IPS-11a (cell line): ENCODE data around the gene PDZD2.
"Not testable (repeated sequence)": the region's sequence is repeated elsewhere in the genome, so short reads cannot be mapped to it uniquely, and the experiment has no call there.

Source experiments
- H3K4me3 ChIP-seq: one replicate; pipeline ENCODE4 v1.5.1; 2013; ENCODE audit warnings: low read depth, low read length, control low read depth

The PDZD2 gene

GRCh38 chr5:31638748-31639418 lies at the start of gene PDZD2:
TSS of gene PDZD2 (plus strand) at chr5:31639131.
- peak within 1 kb of the TSS; percentile 66 for H3K4me3 ChIP-seq

DNA sequence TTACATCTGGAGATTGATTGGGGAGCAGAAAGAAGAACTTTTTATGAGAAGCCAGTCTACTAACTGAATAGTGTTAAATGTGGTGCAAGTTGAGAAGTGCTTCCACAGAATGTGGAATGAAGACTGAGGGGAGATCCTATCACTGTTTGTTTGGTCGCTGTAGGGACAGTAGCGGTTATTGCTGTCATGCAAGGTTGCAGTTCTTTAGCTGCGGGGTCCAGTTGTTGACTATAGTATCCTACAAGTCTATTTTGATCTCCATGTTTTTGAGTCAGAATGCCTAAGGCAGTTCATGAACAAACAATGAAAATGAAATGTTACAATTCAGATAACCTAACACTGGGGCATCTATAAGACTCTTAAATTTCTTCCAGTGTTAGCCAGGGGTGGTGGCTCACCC lies 45.3 kb upstream of the PDZD2 start:
- no peak overlapping the region for H3K4me3 ChIP-seq

DNA sequence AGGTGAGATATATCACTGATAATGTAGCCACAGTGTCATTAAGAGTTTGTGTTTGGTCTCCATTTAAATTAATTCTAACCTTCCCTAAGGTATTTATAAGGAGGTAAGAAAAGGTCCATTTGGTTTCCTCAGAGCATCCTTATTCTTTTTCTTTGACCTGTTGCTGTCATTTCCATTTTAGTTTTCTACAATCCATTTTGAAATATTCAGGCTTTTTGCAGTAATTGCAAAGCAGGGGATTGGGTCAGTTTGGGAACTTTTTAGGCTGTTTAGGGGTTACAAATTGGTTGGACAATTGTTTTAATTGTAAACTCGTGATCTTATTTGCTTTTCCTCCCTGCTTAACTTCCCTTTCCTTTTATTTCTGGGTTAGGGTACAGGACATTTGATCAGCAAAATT lies 42.6 kb upstream of the PDZD2 start:
- H3K4me3 ChIP-seq: no peak overlapping the region

GRCh38 chr5:31598640-31599611 lies 40.0 kb upstream of the PDZD2 start:
- H3K4me3 ChIP-seq: no peak overlapping the region

DNA sequence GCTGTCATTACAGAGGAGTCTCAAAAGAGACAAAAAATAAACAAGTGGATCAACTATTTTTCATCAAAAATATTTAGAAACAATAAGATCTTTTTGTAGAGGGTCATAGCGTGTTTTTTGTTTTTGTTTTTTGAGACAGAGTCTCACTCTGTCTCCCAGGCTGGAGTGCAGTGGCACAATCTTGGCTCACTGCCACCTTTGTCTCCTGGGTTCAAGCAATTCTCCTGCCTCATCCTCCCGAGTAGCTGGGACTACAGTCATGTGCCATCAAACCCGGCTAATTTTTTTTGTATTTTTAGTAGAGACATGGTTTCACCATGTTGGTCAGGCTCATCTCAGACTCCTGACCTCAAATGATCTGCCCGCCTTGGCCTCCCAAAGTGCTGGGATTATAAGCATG lies 36.6 kb upstream of the PDZD2 start:
- not testable (repeated sequence) for H3K4me3 ChIP-seq

DNA sequence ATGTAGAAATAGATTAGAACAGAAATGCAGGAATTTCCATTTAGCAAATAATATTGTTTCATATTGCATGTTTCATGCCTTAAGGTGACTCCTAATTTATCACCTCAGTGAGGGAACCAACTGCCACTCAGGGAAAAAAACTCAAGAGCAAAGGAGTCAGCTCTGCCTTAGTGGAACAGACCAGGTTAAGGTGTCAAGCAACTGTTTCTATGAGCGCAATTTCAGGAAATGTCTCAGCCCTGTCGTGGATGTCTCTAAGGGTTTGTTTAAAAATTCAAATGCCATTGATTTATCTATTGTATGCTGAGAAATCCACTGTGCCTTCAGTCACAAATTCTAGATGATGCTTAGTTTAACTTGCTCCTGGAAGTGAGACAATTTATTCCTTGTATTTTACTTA lies 34.7 kb upstream of the PDZD2 start:
- H3K4me3 ChIP-seq: no peak overlapping the region

DNA sequence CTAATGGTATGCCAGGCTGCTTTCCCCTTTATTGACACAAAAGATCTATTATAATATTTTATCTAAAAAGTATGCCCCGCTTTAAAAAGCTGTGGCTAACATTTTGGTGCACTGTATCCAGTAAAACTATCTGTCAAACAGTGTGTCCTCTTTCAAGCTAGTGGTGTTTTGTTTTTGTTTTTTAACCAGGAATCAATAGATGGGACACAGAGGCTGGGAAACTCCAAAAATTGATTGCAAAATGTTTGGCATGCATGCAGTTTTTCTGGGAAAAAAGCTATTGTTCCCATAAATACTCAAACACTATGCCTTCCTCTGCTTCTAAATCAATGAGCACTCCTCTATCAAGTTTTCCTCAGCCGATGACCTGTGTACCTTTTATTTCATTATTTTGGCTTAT lies 34.3 kb upstream of the PDZD2 start:
- no peak overlapping the region for H3K4me3 ChIP-seq

DNA sequence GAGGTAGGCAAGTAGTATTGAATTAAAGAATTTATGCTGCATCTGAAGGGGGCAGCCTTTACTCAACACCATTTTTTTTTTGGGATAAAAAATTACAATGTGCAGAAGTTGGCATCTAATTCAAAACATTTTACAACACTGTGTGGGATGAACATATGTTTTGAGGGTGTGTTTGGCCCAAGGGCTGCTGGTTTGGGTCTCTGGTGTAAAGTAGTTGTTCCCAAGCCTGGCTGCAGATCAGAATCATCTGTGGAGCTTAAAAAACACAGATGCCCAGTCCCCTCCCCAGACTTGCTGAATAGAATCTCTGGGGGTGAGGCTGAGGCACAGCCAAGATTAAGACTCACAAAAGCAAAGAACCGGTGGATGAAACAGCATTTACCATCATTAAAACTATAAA lies 33.0 kb upstream of the PDZD2 start:
- no peak overlapping the region for H3K4me3 ChIP-seq

GRCh38 chr5:31607546-31607945 lies 31.4 kb upstream of the PDZD2 start:
- no peak overlapping the region for H3K4me3 ChIP-seq

- no peak overlapping the region for H3K4me3 ChIP-seq
Observed at GRCh38 chr5:31611002-31611401, 27.9 kb upstream of the PDZD2 start.

- H3K4me3 ChIP-seq: no peak overlapping the region
Observed at GRCh38 chr5:31613651-31614050, 25.3 kb upstream of the PDZD2 start.

GRCh38 chr5:31614151-31615020 lies 24.5 kb upstream of the PDZD2 start:
- H3K4me3 ChIP-seq: no peak overlapping the region

GRCh38 chr5:31617867-31618266 lies 21.1 kb upstream of the PDZD2 start:
- H3K4me3 ChIP-seq: no peak overlapping the region

- H3K4me3 ChIP-seq: no peak overlapping the region
Observed at GRCh38 chr5:31620026-31620425, 18.9 kb upstream of the PDZD2 start.

GRCh38 chr5:31623249-31623648 lies 15.7 kb upstream of the PDZD2 start:
- no peak overlapping the region for H3K4me3 ChIP-seq

- no peak overlapping the region for H3K4me3 ChIP-seq
Observed at GRCh38 chr5:31625394-31625793, 13.5 kb upstream of the PDZD2 start.

DNA sequence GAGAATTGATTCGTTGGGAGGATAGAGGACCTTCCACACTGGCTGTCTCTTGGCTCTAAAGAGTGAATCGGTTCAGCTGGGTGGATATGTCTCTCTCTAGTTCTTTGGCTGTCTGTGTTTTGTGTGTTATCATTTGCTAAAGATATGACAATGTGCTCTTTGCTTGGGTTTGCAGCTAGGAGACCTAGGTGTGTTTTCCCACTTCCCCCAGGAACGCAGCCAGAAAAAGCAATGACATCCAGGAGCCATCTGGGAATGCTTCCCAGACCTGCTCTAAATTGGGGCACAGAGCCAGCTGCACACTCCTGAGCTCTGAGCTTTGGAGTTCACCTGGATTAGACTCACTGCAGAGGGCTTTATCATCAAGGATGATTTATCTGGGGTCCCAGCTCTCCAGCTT lies 12.8 kb upstream of the PDZD2 start:
- no peak overlapping the region for H3K4me3 ChIP-seq

DNA sequence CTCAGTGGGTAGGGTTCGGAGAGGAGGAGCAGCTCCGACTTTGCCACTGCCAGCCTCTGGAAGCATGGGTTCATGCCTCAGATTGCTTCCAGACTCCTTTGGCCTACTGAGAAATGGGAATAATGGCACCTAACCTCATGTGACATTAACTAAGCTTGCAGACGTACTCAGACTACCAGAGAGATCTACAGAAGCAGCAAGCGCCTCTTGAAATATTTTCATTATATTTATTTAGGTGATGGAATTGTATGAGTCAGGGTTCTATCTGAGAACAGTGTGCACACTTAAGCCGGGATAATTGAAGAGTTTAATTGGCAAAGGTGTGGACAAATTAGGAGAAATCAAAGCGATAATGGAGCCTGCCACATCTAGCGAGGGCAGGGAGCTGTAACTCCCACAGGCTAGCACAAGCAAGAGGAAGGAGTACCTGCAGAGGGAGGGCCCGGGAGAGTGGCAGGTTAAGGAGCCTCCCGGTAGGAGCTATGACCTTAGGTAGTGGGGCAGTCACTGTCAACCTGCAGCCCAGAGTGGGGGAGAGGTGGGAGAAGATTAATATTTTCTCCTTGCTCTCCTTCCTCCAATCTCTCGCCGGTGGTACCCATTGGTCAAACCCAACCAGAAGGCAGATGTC lies 12.2 kb upstream of the PDZD2 start:
- no peak overlapping the region for H3K4me3 ChIP-seq

DNA sequence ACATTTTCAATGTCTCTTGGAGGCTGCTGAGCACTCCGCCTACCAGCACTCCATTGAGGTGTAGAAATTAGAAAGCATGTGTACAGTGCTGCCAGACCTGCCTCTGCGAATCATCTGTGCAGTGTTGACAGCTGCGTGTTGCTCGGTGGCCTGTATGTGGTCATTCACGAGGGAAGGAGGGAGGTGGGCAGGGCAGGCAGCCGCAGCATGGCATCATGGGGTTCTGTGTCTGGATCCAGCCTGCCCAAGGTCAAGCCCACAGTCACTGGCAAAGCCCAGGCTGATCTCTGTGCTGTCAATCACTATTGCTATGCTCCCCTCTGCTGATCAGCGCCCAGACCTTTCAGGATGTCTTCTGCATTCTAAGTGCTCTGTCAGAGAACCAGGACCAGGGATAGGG lies 8.0 kb upstream of the PDZD2 start:
- no peak overlapping the region for H3K4me3 ChIP-seq

- no peak overlapping the region for H3K4me3 ChIP-seq
Observed at GRCh38 chr5:31632460-31632859, 6.5 kb upstream of the PDZD2 start.

DNA sequence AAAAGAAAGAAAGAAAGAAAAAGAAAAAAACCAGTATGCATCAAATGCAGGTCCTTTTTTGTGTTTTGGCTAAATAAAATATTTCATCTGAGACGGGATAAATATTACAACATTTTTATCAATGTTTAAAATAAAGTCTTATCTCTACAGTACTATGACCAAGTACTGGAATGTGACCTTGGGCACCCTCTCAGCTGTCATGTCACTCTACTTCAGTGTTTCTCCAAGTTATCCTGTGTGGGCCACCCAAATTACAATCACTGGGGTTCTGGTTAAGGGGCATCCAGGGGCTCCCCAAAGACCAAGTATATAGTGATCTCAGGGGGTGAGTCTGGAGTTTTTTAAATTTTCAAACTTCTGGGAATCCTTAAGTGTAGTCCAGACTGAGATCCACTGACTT lies 3.5 kb upstream of the PDZD2 start:
- H3K4me3 ChIP-seq: no peak overlapping the region
